DND-41 (cell line): Measurements from ENCODE around the gene SUSD4.
A peak's percentile ranks its signal among the peaks of the same experiment; 100 is the strongest.

Experiments
- ATAC-seq: fragments of 200-7000 bp; cut with Tn5 transposase; 3 replicates; pipeline ENCODE4 v1.9.1; 2021; ENCODE audit warnings: low read depth; ENCODE audit not compliant: insufficient read depth
- DNase-seq: peaks from one replicate; pipeline ENCODE4 v3.0.0-alpha.2; 2020
- H2AFZ ChIP-seq: 2 replicates; pipeline ENCODE4 v1.6.0; 2012; ENCODE audit warnings: low read depth, low read length
- H3K27ac ChIP-seq: 2 replicates; pipeline ENCODE4 v1.5.1; 2012; ENCODE audit warnings: low read length, inconsistent platforms
- H3K27me3 ChIP-seq: fragments of 200-600 bp; sonication (generic); 2 replicates; pipeline ENCODE4 v1.6.0; 2012; ENCODE audit warnings: low read length, mild to moderate bottlenecking, inconsistent platforms; ENCODE audit not compliant: insufficient read depth, poor library complexity
- H3K36me3 ChIP-seq: 2 replicates; pipeline ENCODE4 v1.5.1; 2012; ENCODE audit warnings: low read length, inconsistent platforms; ENCODE audit not compliant: insufficient read depth
- H3K4me1 ChIP-seq: 2 replicates; pipeline ENCODE4 v1.5.1; 2012; ENCODE audit warnings: mild to moderate bottlenecking, low read length; ENCODE audit not compliant: insufficient read depth
- H3K4me2 ChIP-seq: 2 replicates; pipeline ENCODE4 v1.6.0; 2012; ENCODE audit warnings: mild to moderate bottlenecking, moderate library complexity, low read length, inconsistent platforms; ENCODE audit not compliant: insufficient read depth
- H3K4me3 ChIP-seq, 2 experiments: fragments of 200-600 bp in 1 of 2; shearing (Covaris generic) in 1 of 2; 2 replicates each; pipeline ENCODE4 v1.5.1; 2012 to 2016; ENCODE audit warnings: inconsistent platforms in 2 of 2, low read length in 2 of 2, mild to moderate bottlenecking in 2 of 2, low read depth in 1 of 2, moderate library complexity in 1 of 2
- H3K79me2 ChIP-seq: 2 replicates; pipeline ENCODE4 v1.6.0; 2012; ENCODE audit warnings: low read length, inconsistent platforms; ENCODE audit not compliant: insufficient read depth
- H3K9ac ChIP-seq: 2 replicates; pipeline ENCODE4 v1.6.0; 2012; ENCODE audit warnings: low read depth, mild to moderate bottlenecking, inconsistent platforms, low read length, moderate library complexity
- H3K9me3 ChIP-seq: 2 replicates; pipeline ENCODE4 v1.5.1; 2012; ENCODE audit warnings: low read length, moderate library complexity, mild to moderate bottlenecking, inconsistent platforms; ENCODE audit not compliant: insufficient read depth, severe bottlenecking
- H4K20me1 ChIP-seq: 2 replicates; pipeline ENCODE4 v1.6.0; 2012; ENCODE audit warnings: low read length; ENCODE audit not compliant: insufficient read depth
- CTCF ChIP-seq: IDR thresholded peaks from 2 replicates; pipeline ENCODE4 v1.5.1; 2012; ENCODE audit warnings: borderline replicate concordance, low read length, moderate library complexity, mild to moderate bottlenecking; ENCODE audit not compliant: poor library complexity, severe bottlenecking; ENCODE audit errors: extremely low read depth
- EZH2 ChIP-seq: IDR thresholded peaks from 3 replicates; pipeline ENCODE4 v1.6.1; 2012; ENCODE audit warnings: borderline replicate concordance, low read depth, mild to moderate bottlenecking, moderate library complexity, low read length, inconsistent platforms; ENCODE audit not compliant: severe bottlenecking

Gene SUSD4

DNA sequence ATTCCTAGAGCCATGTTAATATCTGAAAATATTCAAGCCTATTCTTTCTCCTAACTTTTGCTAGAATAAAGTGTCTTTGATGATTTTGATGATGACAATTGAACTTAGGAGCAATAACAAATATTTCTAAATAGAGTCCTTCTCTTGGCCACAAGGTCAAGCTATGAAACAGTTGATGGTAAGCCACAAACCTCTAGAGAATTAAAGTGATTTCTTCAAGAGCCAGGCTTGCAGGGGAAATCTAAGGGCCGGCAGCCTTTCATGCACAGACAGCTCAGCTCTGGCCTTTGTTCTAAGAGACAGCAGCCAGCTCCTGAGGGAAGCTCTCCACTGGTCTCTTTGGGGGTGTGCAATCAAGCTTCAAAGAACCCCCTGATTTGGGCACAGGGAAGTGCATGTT lies 59.0 kb downstream of the SUSD4 start:
- Histone ChIP-seq H4K20me1 (no peaks in the 10 kb centered on the region), H3K27me3 (no peaks in the 10 kb centered on the region), H3K27ac (no peak overlapping the region), H3K9me3 (peaks cover 13% of the 10 kb centered on the region), H2AFZ (no peak overlapping the region), H3K4me2 (no peak overlapping the region), H3K79me2 (no peaks in the 10 kb centered on the region), H3K36me3 (no peaks in the 10 kb centered on the region), H3K4me3 (no peak overlapping the region), H3K9ac (no peak overlapping the region), H3K4me1 (no peaks in the 10 kb centered on the region)
- TF ChIP-seq CTCF, result no peak
- TF ChIP-seq EZH2, result no peak
- ATAC-seq, result no peak
- DNase-seq, result no peak

GRCh38 chr1:223301371-223301770 lies 62.6 kb downstream of the SUSD4 start:
- Histone ChIP-seq H2AFZ (no peak overlapping the region), H3K4me3 (no peak overlapping the region), H3K4me1 (no peaks in the 10 kb centered on the region), H3K27me3 (no peaks in the 10 kb centered on the region), H3K27ac (no peak overlapping the region), H3K4me2 (no peak overlapping the region), H3K9me3 (peaks cover 13% of the 10 kb centered on the region), H4K20me1 (no peaks in the 10 kb centered on the region), H3K36me3 (no peaks in the 10 kb centered on the region), H3K9ac (no peak overlapping the region), H3K79me2 (no peaks in the 10 kb centered on the region)
- TF ChIP-seq CTCF (no peak), EZH2 (no peak)
- ATAC-seq (peak; percentile 59; the same call in 2 of the 3 replicates), DNase-seq (no peak)

GRCh38 chr1:223299553-223299952 lies 64.4 kb downstream of the SUSD4 start:
- Histone ChIP-seq H4K20me1 (no peaks in the 10 kb centered on the region), H2AFZ (no peak overlapping the region), H3K79me2 (no peaks in the 10 kb centered on the region), H3K27ac (no peak overlapping the region), H3K4me1 (no peaks in the 10 kb centered on the region), H3K36me3 (no peaks in the 10 kb centered on the region), H3K4me2 (no peak overlapping the region), H3K27me3 (no peaks in the 10 kb centered on the region), H3K4me3 (no peak overlapping the region), H3K9me3 (peaks cover 10% of the 10 kb centered on the region), H3K9ac (no peak overlapping the region)
- no peak for DNase-seq
- no peak for TF ChIP-seq CTCF
- TF ChIP-seq EZH2, result no peak
- no peak for ATAC-seq

- no peak for ATAC-seq
Observed at GRCh38 chr1:223298701-223299100, 65.3 kb downstream of the SUSD4 start.

More at GRCh38 chr1:223298701-223299100, 65.3 kb downstream of the SUSD4 start:
- DNase-seq, result no peak
- peaks cover 4% of the 10 kb centered on the region for H3K9me3 ChIP-seq
- no peaks in the 10 kb centered on the region for H3K36me3 ChIP-seq
- TF ChIP-seq CTCF (no peak), EZH2 (no peak)
- no peak overlapping the region for H3K4me2 ChIP-seq
- no peaks in the 10 kb centered on the region for H3K4me1 ChIP-seq
- H3K27ac ChIP-seq, result no peak overlapping the region
- H4K20me1 ChIP-seq, result no peaks in the 10 kb centered on the region
- no peak overlapping the region for H3K9ac ChIP-seq
- no peaks in the 10 kb centered on the region for H3K79me2 ChIP-seq
- no peaks in the 10 kb centered on the region for H3K27me3 ChIP-seq
- no peak overlapping the region for H2AFZ ChIP-seq
- no peak overlapping the region for H3K4me3 ChIP-seq
